ENCODE data around the gene CAB39. TPM values are rescaled to one million over a fixed set of nuclear protein-coding genes. Genes with fewer than 3 reads are reported as not detected.

CAB39 gene
- total and polyA plus RNA-seq, 2 of the 8 experiments (the other 6 are each of a cell fraction or from before 2014, with no cell fraction given) = 16.4 to 50.5 TPM

DNA sequence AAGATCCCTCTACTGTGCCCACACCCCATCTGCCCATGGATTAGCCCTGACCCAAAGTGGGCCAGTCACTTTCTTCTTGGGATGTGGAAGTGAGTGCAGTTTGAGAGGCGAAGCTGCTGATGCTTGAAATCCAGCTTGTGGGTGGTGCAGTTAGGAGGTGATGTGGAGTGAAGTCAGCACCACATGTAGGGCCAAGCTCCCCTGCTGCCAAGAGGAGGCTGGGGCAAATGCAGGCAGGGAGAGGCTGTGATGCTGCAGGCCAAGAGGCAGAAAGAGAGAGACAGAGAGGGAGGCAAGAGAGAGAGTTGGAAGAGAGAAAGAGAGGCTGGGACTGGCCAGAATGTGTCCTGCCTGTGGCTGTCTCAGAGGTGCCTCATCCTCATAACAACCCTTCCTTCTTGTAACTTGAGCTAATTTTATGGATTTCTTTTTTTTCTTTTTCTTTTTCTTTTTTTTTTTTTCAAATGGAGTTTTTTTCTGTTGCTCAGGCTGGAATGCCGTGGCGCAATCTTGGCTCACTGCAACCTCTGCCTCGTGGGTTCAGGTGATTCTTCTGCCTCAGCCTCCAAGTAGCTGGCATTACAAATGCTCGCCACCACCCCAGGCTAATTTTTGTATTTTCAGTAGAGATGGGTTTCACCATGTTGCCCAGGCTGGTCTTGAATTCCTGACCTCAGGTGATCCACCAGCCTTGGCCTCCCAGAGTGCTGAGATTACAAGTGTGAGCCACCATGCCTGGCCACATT, 35.3 kb upstream of the CAB39 start:
- no peak overlapping the region for H3K4me2 ChIP-seq (ENCODE audit: insufficient read depth in 1 of 2, low read depth in 2 of 2, low read length in 2 of 2)
- no peaks in the 10 kb centered on the region for H3K4me1 ChIP-seq (replicated peaks in 1 of 4; ENCODE audit: control insufficient read depth in 3 of 4, insufficient read depth in 4 of 4, low read length in 3 of 4)
- no peaks in the 10 kb centered on the region for H3K79me1 ChIP-seq (ENCODE audit: low read depth, low read length)
- no peak overlapping the region for H4K8ac ChIP-seq (ENCODE audit: extremely low read depth, insufficient read depth, low read length)
- H2AK5ac ChIP-seq (ENCODE audit: low read depth, low read length) = no peak overlapping the region
- peaks cover 0 to 5% of the 10 kb centered on the region in 2 experiments; a peak in 1 of 4 replicates for H3K9me3 ChIP-seq (ENCODE audit: insufficient read depth in 2 of 2, low read depth in 1 of 2, low read length in 1 of 2)
- H3K79me2 ChIP-seq (ENCODE audit: control insufficient read depth in 1 of 2, insufficient read depth in 2 of 2, low read length in 2 of 2) = no peaks in the 10 kb centered on the region
- H2BK12ac ChIP-seq (ENCODE audit: low read depth, low read length) = no peak overlapping the region
- no peak overlapping the region for H2BK20ac ChIP-seq (ENCODE audit: low read length)
- no peak overlapping the region for H2BK5ac ChIP-seq (ENCODE audit: low read depth, low read length)
- DNase-seq (ENCODE audit: low read depth in 1 of 2, low spot score in 2 of 2) (no peak), FAIRE-seq (no peak)
- no peak overlapping the region for H3K56ac ChIP-seq (replicated peaks; ENCODE audit: insufficient read length, low read depth, low read length)
- H3K4ac ChIP-seq (replicated peaks; ENCODE audit: insufficient read length, low read depth, low read length) = no peak overlapping the region
- no peak overlapping the region for H2BK15ac ChIP-seq (ENCODE audit: low read length)
- H4K91ac ChIP-seq (replicated peaks; ENCODE audit: insufficient read length, low read length) = no peak overlapping the region
- no peaks in the 10 kb centered on the region for H3K27me3 ChIP-seq (replicated peaks in 1 of 4; ENCODE audit: control insufficient read depth in 3 of 4, extremely low read depth in 1 of 4, insufficient read depth in 3 of 4, low read length in 3 of 4)
- no peak overlapping the region for H2BK120ac ChIP-seq (replicated peaks; ENCODE audit: low read depth, low read length)
- H3K18ac ChIP-seq (ENCODE audit: extremely low read depth, low read length) = no peak overlapping the region
- H3K9ac ChIP-seq (replicated peaks in 1 of 4; ENCODE audit: extremely low read depth in 1 of 4, low read depth in 3 of 4, low read length in 3 of 4) = no peak overlapping the region
- WGBS, 2 experiments (ENCODE audit: extremely low coverage in 1 of 2, insufficient coverage in 1 of 2, insufficient read length in 1 of 2, insufficient replicate concordance in 2 of 2, low coverage in 1 of 2, low lambda C conversion rate in 2 of 2, missing lambda C conversion rate in 1 of 2) = 94% methylated on average over 5 of the region's 5 CpGs; no CpG with 5 or more reads in 1 of the 2 experiments
- no peaks in the 10 kb centered on the region for H3K23me2 ChIP-seq (ENCODE audit: low read depth, low read length)
- POLR2A ChIA-PET (ENCODE audit: partially characterized antibody) = interaction anchor here (1.5 kb wide), 1 partner anchor 9 kb away, joined by 4 read pairs; no protein-coding TSS in a partner anchor
- no peaks in the 10 kb centered on the region for H4K20me1 ChIP-seq (replicated peaks in 1 of 2; ENCODE audit: control insufficient read depth in 1 of 2, insufficient read depth in 2 of 2, low read length in 2 of 2)
- no peak overlapping the region for H3K23ac ChIP-seq (ENCODE audit: insufficient read length)
- H3K27ac ChIP-seq (ENCODE audit: low read depth, low read length) = no peak overlapping the region
- no peak overlapping the region for H3K4me3 ChIP-seq (ENCODE audit: extremely low read depth in 1 of 4, insufficient read depth in 2 of 4, low read depth in 3 of 4, low read length in 4 of 4)
- no peak overlapping the region for H3K14ac ChIP-seq (ENCODE audit: insufficient read length)
- H3K36me3 ChIP-seq (ENCODE audit: control insufficient read depth in 2 of 4, insufficient read depth in 4 of 4, low read length in 3 of 4) = no peaks in the 10 kb centered on the region
- CTCF ChIA-PET (ENCODE audit: partially characterized antibody) = interaction anchor here (1.5 kb wide), 1 partner anchor 147 kb away, joined by 3 read pairs; no protein-coding TSS in a partner anchor
- H4K5ac ChIP-seq (ENCODE audit: insufficient read length, low read depth, low read length) = no peak overlapping the region
- no peak overlapping the region for H2AFZ ChIP-seq (ENCODE audit: low read length)
- TF ChIP-seq POLR2AphosphoS5 (IDR thresholded peaks at IDR 0.05; ENCODE audit: low read depth, low read length) = no peak
- TF ChIP-seq TAF1 (IDR thresholded peaks at IDR 0.05; ENCODE audit: low read depth, low read length) = no peak
- no peak for TF ChIP-seq POLR2A (IDR thresholded peaks at IDR 0.05; ENCODE audit: control extremely low read depth in 1 of 2, low read depth in 2 of 2, low read length in 2 of 2)
- no peak for TF ChIP-seq NANOG (IDR thresholded peaks at IDR 0.05; ENCODE audit: insufficient read depth, low read depth, low read length, poor library complexity, severe bottlenecking)
- TF ChIP-seq BRCA1 (IDR thresholded peaks at IDR 0.05; ENCODE audit: low read depth, low read length) = no peak
- TF ChIP-seq KDM5A (IDR thresholded peaks at IDR 0.05; ENCODE audit: low read length) = no peak
- TF ChIP-seq TAF7 (optimal IDR thresholded peaks at IDR 0.05; ENCODE audit: borderline replicate concordance, low read depth, low read length) = no peak
- TF ChIP-seq HDAC6 (IDR thresholded peaks at IDR 0.05; ENCODE audit: low read depth, low read length) = no peak
- TF ChIP-seq SP2 (IDR thresholded peaks at IDR 0.05; ENCODE audit: low read length) = no peak
- TF ChIP-seq SIRT6 (IDR thresholded peaks at IDR 0.05; ENCODE audit: low read length) = no peak
- no peak for TF ChIP-seq RNF2 (IDR thresholded peaks at IDR 0.05; ENCODE audit: borderline replicate concordance, low read depth, low read length, missing control alignments, poor library complexity, severe bottlenecking)
- TF ChIP-seq BCL11A (IDR thresholded peaks at IDR 0.05; ENCODE audit: low read depth in 2 of 2, low read length in 2 of 2) = no peak

Measured in H1 (cell line).